HG03066 (cell line): ENCODE data around the gene MC5R.

Experiments used
- ATAC-seq: cut with Tn5 transposase; IDR thresholded peaks from one replicate; pipeline ENCODE4 v1.9.1; 2021; ENCODE audit warnings: low read depth; ENCODE audit not compliant: unreplicated experiment

The MC5R gene

GRCh38 chr18:13823707-13824395, at the start of gene MC5R:
TSS of gene MC5R (plus strand) at chr18:13824149. CDS start at chr18:13825766, 1,617 bp downstream.
- ATAC-seq: peak; percentile 66

GRCh38 chr18:13775058-13775457, 48.9 kb upstream of the MC5R start:
- ATAC-seq: no peak

- no peak for ATAC-seq
Observed at GRCh38 chr18:13791181-13791580, 32.8 kb upstream of the MC5R start.

- ATAC-seq: no peak
Observed at GRCh38 chr18:13793819-13794218, 30.1 kb upstream of the MC5R start.

GRCh38 chr18:13796515-13796914, 27.4 kb upstream of the MC5R start:
- ATAC-seq: no peak

- no peak for ATAC-seq
Observed at GRCh38 chr18:13797157-13797611, 26.8 kb upstream of the MC5R start.

GRCh38 chr18:13799396-13799795, 24.6 kb upstream of the MC5R start:
- ATAC-seq: no peak

- ATAC-seq: no peak
Observed at GRCh38 chr18:13800505-13801259, 23.3 kb upstream of the MC5R start.

- no peak for ATAC-seq
Observed at GRCh38 chr18:13801260-13801601, 22.7 kb upstream of the MC5R start.

- no peak for ATAC-seq
Observed at GRCh38 chr18:13804305-13804704, 19.6 kb upstream of the MC5R start.

- ATAC-seq: no peak
Observed at GRCh38 chr18:13808294-13809042, 15.5 kb upstream of the MC5R start.

GRCh38 chr18:13809043-13809430, 14.9 kb upstream of the MC5R start:
- ATAC-seq: no peak

- ATAC-seq: no peak
Observed at GRCh38 chr18:13809531-13810255, 14.3 kb upstream of the MC5R start.

GRCh38 chr18:13810950-13811485, 12.9 kb upstream of the MC5R start:
- no peak for ATAC-seq

- ATAC-seq: no peak
Observed at GRCh38 chr18:13811993-13812392, 12.0 kb upstream of the MC5R start.

GRCh38 chr18:13813271-13813849, 10.6 kb upstream of the MC5R start:
- ATAC-seq: peak; percentile 60

GRCh38 chr18:13826209-13826608, 2.3 kb downstream of the MC5R start:
- no peak for ATAC-seq

GRCh38 chr18:13831864-13832508, 8.0 kb downstream of the MC5R start:
- ATAC-seq: no peak

GRCh38 chr18:13834496-13835015, 10.6 kb downstream of the MC5R start:
- no peak for ATAC-seq
